ENCODE measurements around the gene LPXN.

- TF ChIP-seq POLR2A (IDR thresholded peaks at IDR 0.05), result no peak
- TF ChIP-seq, protein P1, sequence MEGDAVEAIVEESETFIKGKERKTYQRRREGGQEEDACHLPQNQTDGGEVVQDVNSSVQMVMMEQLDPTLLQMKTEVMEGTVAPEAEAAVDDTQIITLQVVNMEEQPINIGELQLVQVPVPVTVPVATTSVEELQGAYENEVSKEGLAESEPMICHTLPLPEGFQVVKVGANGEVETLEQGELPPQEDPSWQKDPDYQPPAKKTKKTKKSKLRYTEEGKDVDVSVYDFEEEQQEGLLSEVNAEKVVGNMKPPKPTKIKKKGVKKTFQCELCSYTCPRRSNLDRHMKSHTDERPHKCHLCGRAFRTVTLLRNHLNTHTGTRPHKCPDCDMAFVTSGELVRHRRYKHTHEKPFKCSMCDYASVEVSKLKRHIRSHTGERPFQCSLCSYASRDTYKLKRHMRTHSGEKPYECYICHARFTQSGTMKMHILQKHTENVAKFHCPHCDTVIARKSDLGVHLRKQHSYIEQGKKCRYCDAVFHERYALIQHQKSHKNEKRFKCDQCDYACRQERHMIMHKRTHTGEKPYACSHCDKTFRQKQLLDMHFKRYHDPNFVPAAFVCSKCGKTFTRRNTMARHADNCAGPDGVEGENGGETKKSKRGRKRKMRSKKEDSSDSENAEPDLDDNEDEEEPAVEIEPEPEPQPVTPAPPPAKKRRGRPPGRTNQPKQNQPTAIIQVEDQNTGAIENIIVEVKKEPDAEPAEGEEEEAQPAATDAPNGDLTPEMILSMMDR (IDR thresholded peaks at IDR 0.05), result no peak
Measured at GRCh38 chr11:58504232-58504631, 71.4 kb downstream of the LPXN start.
